GM19328 (cell line): ENCODE results near the gene SLC44A5.
"Not testable (repeated sequence)": the region's sequence is repeated elsewhere in the genome, so short reads cannot be mapped to it uniquely, and the experiment has no call there.

Source experiments
- ATAC-seq: cut with Tn5 transposase; IDR thresholded peaks from one replicate; pipeline ENCODE4 v1.9.1; 2021; ENCODE audit warnings: mild to moderate bottlenecking, moderate library complexity; ENCODE audit not compliant: unreplicated experiment

The SLC44A5 gene

DNA sequence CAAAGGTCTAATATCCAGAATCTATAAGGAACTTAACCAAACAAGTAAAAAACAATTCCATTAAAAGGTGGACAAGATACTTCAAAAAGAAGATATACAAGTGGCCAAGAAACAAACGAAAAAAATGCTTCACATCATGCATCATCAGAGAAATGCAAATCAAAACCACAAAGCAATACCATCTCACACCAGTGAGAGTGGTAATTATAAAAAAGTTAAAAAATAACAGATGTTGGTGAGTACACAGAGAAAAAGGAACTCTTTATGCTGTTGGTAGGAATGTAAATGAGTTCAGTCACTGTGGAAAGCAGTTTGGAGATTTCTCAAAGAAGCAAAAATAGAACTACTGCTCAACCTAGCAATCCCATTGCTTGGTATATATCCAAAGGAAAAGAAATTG, 218.6 kb downstream of the SLC44A5 start:
- peak; percentile 70 for ATAC-seq

DNA sequence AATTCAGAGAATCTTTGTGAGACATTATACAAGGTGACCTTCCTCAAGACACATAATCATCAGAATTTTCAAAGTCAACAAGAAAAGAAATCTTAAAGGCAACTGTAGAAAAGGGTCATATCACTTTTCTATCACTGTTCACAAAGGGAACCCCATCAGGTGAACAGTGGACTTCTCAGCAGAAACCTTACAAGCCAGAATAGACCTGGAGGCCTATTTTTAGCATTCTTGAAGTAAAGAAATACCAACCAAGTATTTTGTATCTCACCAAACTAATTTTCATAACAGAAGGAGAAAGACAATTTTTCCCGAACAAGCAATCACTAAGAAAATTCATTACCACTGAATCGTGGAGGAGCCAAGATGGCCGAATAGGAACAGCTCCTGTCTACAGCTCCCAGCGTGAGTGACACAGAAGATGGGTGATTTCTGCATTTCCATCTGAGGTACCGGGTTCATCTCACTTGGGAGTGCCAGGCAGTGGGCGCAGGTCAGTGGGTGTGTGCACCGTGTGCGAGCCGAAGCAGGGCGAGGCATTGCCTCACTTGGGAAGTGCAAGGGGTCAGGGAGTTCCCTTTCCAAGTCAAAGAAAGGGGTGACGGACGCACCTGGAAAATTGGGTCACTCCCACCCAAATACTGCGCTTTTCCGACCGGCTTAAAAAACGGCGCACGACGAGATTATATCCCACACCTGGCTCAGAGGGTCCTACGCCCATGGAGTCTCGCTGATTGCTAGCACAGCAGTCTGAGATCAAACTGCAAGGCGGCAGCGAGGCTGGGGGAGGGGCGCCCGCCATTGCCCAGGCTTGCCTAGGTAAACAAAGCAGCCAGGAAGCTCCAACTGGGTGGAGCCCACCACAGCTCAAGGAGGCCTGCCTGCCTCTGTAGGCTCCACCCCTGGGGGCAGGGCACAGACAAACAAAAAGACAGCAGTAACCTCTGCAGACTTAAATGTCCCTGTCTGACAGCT, 235.2 kb downstream of the SLC44A5 start:
- not testable (repeated sequence) for ATAC-seq

DNA sequence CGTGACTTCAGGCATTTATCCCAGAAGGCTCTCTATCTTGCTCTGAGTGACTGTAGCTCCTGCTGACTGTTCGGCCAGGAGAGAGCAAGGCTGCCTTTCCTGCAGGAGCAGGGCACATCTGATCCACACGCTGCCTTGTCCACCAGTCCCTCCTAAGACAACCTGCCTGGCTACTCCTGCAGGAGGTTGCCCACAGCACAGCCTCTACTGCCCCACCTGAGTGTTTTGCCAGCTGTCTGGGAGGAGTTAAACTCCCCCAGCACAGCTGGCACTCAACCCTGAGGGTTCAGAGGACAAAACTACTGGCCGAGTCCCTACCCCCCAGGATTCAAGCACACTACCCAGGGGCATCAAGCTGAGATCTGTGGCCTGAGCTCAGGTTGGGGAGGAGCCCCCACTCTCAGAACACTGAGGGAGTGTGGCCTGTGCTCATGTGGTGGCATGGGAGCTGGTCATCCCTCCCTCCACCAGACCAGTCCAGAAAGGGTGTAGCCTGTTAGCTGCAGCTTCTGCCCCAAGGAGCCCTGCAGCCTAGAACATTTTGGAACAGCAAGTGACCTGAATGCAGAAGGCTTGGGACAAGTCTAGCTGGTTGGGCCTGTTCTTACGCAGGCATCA, 237.3 kb downstream of the SLC44A5 start:
- no peak for ATAC-seq

DNA sequence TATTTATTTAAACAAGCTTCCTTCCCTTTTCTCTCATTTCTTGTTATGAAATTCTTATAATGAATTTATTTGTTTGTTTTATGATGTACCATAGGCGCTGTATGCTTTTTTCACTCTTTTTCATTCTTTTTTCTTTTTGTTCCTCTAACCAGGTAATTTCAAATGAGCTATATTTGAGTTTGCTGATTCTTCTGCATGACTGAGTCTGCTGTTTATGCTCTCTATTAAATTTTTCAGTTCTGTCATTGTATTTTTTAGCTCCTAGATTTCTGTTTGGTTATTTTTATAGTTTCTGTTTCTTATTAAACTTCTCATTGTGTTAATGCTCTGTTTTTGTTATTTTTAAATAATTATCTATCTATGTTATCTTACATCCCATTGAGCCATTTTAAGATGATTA, 244.3 kb downstream of the SLC44A5 start:
- no peak for ATAC-seq

DNA sequence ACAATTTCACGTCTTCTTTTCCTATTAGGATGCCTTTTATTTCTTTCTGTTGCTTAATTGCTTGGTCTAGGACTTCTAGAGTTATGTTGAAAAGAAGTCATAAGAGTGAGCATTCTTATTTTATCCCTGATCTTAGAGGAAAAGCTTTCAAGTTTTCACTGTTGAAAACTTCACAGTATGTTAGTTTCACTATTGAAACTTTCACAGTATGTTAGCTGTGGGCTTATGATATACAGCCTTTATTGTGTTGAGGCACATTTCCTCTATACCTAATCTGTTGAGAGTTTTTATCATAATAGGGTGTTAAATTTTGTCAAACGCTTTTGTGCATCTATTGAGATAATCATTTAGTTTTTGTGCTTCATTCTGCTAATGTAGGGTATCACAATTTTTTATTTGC, 249.7 kb downstream of the SLC44A5 start:
- no peak for ATAC-seq

DNA sequence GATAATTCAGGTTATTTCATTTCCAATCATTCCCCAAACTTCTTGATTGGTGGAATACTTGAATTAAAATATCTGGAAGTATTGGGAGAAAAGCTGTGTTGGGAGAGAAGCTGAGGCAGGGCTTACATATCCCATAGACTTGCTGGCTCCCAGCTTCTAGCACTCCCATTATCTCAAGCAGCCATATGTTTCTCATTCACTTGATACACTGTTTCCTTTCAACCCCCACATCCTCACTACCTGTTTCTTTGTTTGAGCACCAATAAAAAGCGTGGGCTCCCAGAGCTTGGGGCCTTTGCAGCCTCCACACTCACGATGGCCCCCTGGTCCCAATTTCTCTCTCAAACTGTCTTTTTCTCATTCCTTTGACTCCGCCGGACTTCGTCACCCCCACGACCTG, 256.6 kb downstream of the SLC44A5 start:
- ATAC-seq: not testable (repeated sequence)

DNA sequence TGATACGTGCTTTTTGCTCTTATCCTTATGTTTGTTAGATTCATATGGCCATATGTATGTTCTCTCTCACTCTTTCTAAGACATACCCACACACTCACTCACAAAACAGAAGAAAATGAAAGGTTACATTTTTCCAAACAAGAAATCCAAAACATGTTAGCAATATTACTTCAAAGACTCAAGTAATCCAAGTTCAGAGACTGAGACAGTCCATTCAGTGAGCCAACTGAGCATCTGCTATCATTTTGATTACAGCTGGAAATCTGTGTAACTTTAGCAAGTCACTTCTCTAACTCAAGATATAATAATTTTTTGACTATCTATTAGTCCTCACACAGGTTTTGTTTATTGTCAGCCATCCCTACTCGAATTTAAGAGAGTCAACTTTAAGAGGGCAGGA, 257.9 kb downstream of the SLC44A5 start:
- no peak for ATAC-seq

DNA sequence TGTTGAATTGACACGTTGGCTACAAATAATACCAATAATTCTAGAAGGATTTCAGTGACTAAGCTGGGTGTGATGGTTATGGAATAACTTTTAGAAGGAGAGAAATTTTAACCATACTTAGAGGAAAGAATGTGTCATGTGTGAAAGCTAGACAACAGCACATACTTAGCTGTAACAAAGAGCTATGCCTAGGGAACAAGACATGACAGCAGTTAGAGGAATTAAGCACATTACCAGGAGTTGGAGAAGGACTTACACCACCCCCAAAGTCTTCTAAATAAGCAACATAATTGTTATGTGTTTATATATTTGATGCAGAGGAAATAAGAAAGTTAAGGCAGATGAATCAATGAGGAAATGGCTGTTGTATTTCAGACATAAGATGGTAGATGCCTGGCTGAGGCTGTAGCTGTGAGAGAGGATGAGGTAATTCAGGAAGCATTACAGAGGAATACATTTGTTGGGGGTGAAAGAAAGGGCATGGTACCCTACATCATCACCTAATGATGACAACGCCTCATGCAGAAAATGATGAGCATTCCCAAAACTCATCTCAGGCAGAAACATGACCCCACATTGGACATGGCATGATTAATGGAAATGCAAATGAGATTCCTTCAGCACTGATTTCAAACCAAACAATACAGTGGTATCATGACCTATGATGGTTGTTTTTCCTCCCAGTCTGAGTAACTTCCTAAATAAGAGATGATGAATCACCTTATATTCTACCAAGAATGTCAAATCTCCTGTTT, 265.2 kb downstream of the SLC44A5 start:
- ATAC-seq: no peak

DNA sequence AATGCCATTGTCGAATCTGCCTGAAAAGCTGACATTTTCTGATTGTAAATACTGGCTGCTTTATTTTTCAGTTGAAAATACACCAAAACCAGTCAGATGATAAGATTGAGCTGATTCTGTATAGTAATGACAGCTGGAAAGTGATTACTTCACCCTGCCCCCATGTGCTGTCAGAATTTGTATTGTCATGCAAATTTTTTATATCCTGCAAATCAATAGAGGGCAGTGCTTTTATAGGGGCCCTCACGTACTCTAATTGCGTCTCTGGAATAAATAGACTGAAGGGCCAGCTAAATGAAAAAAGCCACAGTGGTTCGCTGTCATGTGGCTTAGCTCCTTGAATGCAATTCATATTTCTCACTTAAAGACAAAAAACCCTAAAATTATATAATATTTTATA, 268.1 kb downstream of the SLC44A5 start:
- no peak for ATAC-seq

DNA sequence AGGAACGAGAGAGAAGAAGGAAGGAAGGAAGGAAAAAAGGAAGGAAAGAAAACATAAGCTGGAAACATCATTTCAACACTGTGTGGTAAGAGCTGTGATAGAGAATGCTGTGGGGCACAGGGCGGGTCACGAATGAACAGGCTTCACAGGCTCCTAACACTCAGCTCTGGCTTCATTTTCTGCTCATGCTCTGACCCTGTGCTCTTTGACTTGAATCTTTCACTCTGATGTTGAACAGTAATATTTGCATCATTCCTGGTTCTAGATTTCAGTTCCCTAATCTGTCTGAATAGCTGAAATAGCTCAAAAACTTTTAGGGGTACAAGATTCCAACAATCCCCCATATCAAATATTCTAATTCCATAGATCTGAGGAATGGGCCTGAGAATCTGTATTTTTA, 269.4 kb downstream of the SLC44A5 start:
- peak; percentile 41 for ATAC-seq

DNA sequence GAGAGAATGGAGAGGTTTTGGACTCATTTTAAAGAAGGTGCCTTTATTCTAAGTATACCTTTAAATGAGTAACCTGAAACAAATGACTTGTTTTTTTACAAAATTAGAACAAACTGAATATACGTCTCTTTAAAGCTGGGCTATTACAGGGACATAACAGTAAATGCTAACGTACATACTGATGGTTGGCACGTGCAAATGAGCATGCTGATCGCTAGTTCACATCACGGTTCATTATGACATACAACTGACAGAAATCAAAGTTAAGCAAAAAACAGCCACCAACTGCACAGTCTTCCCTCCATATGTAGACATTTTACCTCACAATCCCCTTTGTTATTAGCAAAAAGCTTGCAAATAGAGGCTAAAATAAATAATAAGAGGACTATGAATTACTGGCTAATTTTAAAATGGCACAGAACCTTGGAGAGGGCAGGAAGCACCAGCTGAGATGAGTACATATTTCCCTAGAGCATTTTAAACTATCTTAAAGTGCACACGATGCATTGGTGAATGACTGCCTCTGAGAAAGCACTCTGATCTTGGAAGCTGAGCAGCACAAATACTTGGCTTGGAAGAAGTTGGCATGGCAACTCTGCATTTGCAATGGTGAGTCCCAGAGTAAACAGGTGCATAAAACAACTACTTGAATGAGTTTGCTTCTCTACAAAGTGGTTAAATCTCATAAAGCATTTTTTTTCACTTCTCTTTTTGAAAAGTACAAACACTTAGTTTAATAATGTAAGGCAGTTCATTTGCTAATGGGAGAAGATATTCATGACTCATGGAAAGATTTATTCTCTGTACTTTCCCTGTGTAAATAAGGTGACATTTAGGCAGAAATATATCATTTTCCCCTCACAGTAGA, 272.1 kb downstream of the SLC44A5 start:
- ATAC-seq: peak; percentile 88

DNA sequence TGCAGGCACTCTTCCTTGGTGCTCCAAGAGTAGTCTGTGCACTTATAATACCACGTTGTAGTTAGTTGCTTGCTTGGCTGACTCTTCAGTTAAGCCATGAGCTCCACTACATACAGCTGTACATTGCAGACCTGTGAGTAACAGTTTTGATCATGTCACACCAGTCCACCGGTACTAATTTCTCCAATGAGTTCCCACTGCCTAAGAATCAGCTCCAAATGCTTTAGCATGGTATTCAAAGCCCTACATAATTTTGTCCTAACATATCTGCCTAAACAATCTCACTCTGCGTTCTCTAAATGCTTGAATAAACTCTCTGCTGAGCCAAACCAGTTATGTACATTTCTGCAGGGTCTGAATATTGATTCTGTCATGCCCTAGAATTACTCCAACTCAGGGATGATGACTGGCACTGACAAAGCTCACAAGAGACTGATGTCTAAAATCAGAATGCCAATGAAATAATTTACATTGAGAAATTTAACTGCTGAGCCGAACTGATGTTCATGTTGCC, 276.0 kb downstream of the SLC44A5 start:
- no peak for ATAC-seq

DNA sequence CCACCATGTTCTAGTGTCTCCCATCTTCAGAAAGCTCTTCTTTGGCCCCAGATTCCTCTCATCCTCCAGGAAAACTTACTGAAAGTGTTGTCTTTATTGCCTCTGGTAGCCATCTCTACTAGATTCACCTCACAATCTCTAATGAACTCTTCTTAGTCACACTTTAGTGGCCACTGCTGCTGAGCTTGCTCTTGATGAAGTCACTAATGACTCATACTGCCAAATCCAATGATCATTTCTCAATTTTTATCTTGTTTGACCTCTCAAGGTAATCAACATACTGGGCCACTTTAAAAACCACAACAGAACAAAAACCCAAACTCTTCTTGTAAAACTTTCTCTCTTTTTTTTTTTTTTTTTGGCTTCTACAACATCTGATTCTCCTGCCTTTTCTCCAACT, 280.3 kb downstream of the SLC44A5 start:
- no peak for ATAC-seq

DNA sequence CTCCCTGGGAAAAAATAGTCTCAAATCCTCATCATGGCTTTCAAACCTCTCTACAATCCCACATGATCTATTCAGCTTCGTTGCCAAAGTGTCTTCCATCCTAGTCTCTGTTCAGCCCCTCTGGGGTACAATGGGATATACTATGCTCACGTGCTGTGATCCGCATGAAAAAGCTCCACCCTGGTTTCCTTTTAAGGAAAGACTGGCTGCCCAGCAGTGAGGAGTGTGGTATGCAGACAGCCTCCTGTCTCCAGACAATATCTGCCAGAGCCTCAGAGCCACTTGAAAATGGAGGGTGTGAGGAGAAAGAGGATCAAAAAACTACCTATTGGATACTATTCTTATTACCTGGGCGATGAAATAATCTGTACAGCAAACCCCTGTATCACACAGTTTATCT, 282.2 kb downstream of the SLC44A5 start:
- ATAC-seq: no peak

DNA sequence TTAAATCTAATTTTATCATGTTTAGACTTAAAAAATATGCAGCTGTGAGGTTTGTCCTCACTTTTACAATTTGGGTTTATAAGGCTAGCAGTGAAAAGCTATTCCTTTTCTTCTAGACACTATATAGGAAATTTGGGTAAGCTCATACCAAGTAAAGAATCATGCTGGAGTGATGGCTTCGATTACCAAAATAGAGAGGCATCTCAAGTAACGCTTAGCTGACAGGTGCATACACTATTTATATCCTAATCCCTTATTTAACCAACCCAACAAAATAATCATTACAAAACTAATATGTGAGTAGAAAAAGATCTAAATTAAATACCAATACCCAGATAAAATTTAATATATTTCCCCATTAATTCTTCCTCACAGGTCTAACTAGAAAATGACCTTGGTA, 283.5 kb downstream of the SLC44A5 start:
- ATAC-seq: no peak

DNA sequence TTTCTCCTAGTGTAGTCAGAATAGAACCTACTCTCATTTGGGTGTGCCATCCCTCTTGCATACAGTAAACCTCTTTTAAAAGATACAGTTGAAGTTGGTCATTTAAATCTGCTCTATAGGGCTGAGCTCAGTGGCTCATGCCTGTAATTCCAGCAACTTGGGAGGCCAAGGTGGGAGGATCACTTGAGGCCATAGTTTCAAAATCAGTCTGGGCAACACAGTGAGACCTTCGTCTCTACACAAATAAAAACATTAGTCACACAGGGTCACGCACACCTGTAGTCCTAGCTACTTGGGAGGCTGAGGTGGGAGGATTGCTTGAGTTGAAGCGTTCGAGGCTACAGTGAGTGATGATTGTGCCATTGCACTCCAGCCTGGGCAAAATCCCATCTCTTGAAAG, 292.9 kb downstream of the SLC44A5 start:
- ATAC-seq: no peak

DNA sequence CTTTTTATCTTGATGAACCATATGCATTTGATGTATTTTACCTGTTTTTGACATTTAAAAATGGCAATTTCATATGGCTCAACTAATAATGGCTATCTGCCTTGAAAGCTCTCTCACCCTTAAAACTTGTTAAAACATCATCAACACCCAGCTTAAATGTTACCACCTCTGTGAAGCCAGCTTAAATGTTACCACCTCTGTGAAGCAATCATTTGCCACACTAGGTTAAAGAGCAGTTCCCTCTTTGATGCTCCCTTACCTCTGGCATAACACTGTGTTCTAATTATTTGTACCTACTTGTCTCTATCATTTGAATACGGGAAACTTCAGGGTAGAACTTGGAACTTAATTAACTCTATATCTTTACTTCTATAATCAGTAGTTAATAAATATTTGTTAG, 294.7 kb downstream of the SLC44A5 start:
- no peak for ATAC-seq

DNA sequence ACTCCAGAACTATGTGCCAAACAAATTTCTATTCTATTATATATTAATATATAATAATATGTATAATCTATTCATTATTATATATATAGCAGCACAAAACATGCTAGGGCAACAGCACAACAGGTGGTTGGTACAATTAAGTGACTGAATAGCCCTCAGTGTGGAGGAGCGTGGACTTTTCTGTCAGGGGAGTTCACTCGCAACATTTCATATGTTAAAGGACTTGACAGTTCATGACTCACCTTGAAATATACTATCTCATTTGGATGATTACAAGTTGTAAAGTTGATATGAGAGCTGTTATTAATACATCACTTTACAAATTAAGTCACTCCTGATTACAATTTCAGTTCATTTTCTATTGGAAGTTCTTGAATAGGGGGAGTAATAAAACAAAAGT, 298.3 kb downstream of the SLC44A5 start:
- ATAC-seq: no peak

DNA sequence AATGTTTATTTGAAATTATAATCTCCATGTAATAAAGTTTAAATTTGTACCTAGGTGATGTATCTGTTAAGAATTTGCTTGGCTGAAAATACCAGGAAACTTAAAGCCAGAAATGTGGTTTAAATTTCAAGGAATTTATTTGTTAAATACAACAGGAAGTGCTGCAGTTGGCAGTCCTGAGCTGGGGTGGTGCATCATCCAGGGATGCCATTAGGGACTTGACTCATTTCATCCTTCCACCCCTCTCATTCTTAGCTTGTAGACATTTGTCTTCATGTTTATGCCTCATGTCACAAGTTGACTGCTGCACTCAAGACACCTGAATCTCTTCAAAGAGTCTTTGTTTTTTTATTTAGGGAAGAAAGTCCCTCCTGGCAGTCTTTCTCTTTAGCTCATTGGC, 300.8 kb downstream of the SLC44A5 start:
- ATAC-seq: no peak

DNA sequence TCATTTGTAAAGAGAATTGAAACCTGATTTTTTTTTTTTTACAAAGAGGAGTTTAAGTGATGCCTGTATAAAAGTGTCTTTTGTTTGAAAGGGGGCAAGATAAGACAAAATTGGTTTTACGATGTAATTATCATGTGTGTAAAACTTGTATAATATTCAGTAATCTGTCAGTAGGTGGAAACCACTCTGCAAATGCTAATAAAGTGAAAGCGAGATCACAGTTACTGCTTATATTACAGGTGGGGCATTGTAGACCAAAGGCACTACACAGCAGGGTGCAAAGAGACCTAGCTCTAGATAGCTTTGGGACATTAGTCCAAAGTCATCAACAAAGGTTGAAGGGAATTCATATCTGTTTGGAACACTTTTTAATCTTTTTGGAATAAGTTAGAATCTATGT, 302.5 kb downstream of the SLC44A5 start:
- no peak for ATAC-seq
